Measurements from ENCODE around the gene PFKFB2. TPM values are rescaled to one million over a fixed set of nuclear protein-coding genes. Genes with fewer than 3 reads are reported as not detected.

PFKFB2 gene
- total and polyA plus RNA-seq, 2 of the 8 experiments (the other 6 are each of a cell fraction or from before 2014, with no cell fraction given): 6.7 to 19.1 TPM

DNA sequence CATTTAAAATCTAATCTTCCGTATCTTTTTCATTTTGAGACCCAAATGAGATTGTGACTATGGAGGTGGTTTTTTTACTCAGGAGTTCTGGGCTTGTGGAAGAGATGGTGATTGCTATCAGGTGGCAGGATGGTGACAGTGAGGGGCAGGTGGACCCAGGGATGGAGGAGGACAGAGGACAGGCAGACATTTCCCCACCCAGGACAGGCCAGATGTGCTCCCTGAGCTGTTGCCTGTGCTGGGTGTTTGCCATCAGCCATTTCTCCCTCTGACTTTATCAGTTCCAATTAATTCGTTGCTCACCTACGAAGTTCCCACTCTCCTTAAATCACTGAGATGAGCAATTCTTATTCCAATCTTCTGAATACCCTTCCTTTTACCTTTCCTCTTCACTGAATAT lies 47.0 kb upstream of the PFKFB2 start:
- Histone ChIP-seq H3K14ac (ENCODE audit: insufficient read length) (no peak overlapping the region), H4K20me1 (replicated peaks in 1 of 2; ENCODE audit: control insufficient read depth in 1 of 2, insufficient read depth in 2 of 2, low read length in 2 of 2) (peaks cover 0 to 3% of the 10 kb centered on the region in 2 experiments), H2BK5ac (ENCODE audit: low read depth, low read length) (no peak overlapping the region), H2BK20ac (ENCODE audit: low read length) (no peak overlapping the region), H3K4me3 (ENCODE audit: extremely low read depth in 1 of 4, insufficient read depth in 2 of 4, low read depth in 3 of 4, low read length in 4 of 4) (no peak overlapping the region), H2BK120ac (replicated peaks; ENCODE audit: low read depth, low read length) (no peak overlapping the region), H3K79me1 (ENCODE audit: low read depth, low read length) (no peaks in the 10 kb centered on the region), H4K8ac (ENCODE audit: extremely low read depth, insufficient read depth, low read length) (no peak overlapping the region), H2AFZ (ENCODE audit: low read length) (no peak overlapping the region), H3K36me3 (ENCODE audit: control insufficient read depth in 2 of 4, insufficient read depth in 4 of 4, low read length in 3 of 4) (no peaks in the 10 kb centered on the region), H4K5ac (ENCODE audit: insufficient read length, low read depth, low read length) (no peak overlapping the region), H3K56ac (replicated peaks; ENCODE audit: insufficient read length, low read depth, low read length) (no peak overlapping the region), H2AK5ac (ENCODE audit: low read depth, low read length) (no peak overlapping the region), H3K9me3 (ENCODE audit: insufficient read depth in 2 of 2, low read depth in 1 of 2, low read length in 1 of 2) (no peaks in the 10 kb centered on the region), H3K23me2 (ENCODE audit: low read depth, low read length) (no peaks in the 10 kb centered on the region), H3K27ac (ENCODE audit: low read depth, low read length) (no peak overlapping the region), H3K27me3 (replicated peaks in 1 of 4; ENCODE audit: control insufficient read depth in 3 of 4, extremely low read depth in 1 of 4, insufficient read depth in 3 of 4, low read length in 3 of 4) (no peaks in the 10 kb centered on the region; a peak in 1 of 7 replicates), H3K4me2 (ENCODE audit: insufficient read depth in 1 of 2, low read depth in 2 of 2, low read length in 2 of 2) (no peak overlapping the region), H2BK12ac (ENCODE audit: low read depth, low read length) (no peak overlapping the region), H2BK15ac (ENCODE audit: low read length) (no peak overlapping the region), H3K4me1 (replicated peaks in 1 of 4; ENCODE audit: control insufficient read depth in 3 of 4, insufficient read depth in 4 of 4, low read length in 3 of 4) (0 out of 7 replicates have a peak, but pooled peaks cover 0 to 2% (median 0%) of the 10 kb centered on the region in 4 experiments), H4K91ac (replicated peaks; ENCODE audit: insufficient read length, low read length) (no peak overlapping the region), H3K9ac (replicated peaks in 1 of 4; ENCODE audit: extremely low read depth in 1 of 4, low read depth in 3 of 4, low read length in 3 of 4) (no peak overlapping the region), H3K4ac (replicated peaks; ENCODE audit: insufficient read length, low read depth, low read length) (no peak overlapping the region), H3K18ac (ENCODE audit: extremely low read depth, low read length) (no peak overlapping the region), H3K79me2 (ENCODE audit: control insufficient read depth in 1 of 2, insufficient read depth in 2 of 2, low read length in 2 of 2) (no peaks in the 10 kb centered on the region), H3K23ac (ENCODE audit: insufficient read length) (no peak overlapping the region)
- WGBS, 2 experiments (ENCODE audit: extremely low coverage in 1 of 2, insufficient coverage in 1 of 2, insufficient read length in 1 of 2, insufficient replicate concordance in 2 of 2, low coverage in 1 of 2, low lambda C conversion rate in 2 of 2, missing lambda C conversion rate in 1 of 2): 78% methylated on average over 3 of the region's 3 CpGs; no CpG with 5 or more reads in 1 of the 2 experiments
- FAIRE-seq (no peak), DNase-seq (ENCODE audit: low read depth in 1 of 2, low spot score in 2 of 2) (no peak)
- CTCF ChIA-PET (ENCODE audit: partially characterized antibody): interaction anchor here (0.6 to 9.9 kb wide), 12 partner anchors 8 to 494 kb away, joined by 3 to 122 read pairs (median 8); partner anchors contain the start of gene C1orf116
- POLR2A ChIA-PET (ENCODE audit: partially characterized antibody): no interaction called here
- TF ChIP-seq JUN (IDR thresholded peaks at IDR 0.05; ENCODE audit: low read depth, low read length): no peak

Measured in H1 (cell line).